H1 (cell line): Measurements from ENCODE around the gene ETV4. TPM values are rescaled to one million over a fixed set of nuclear protein-coding genes. Genes with fewer than 3 reads are reported as not detected.

ENCODE experiments used
- ASH2L ChIP-seq: fragments of 200-600, 300-600 bp; sonication (generic); IDR thresholded peaks from one replicate; pipeline ENCODE4 v1.7.1; 2017; ENCODE audit warnings: low read length
- SP2 ChIP-seq: IDR thresholded peaks from 2 replicates; pipeline ENCODE4 v1.6.1; 2012; ENCODE audit warnings: mild to moderate bottlenecking, low read length, inconsistent platforms
- polyA plus RNA-seq, 7 experiments: library from polyadenylated mRNA; depleted of rRNA in 3 of 7; stranded (reverse) in 5 of 7; unstranded in 2 of 7; fragments of >200 nt in 5 of 7; fragments of 200-250 nt in 2 of 7; gene quantifications; 1 replicate in 5 of 7; 2 replicates in 1 of 7; 4 replicates in 1 of 7; pipeline versions ENCODE4 v1.2.1 to v1.2.3, GENCODE V29; 2011 to 2013; ENCODE audit warnings: missing spikeins in 2 of 7, mixed read lengths in 2 of 7
- total RNA-seq: library from RNA; stranded (reverse); fragmentation: NEBNext Ultra II Directional; extraction: Animal tissue kit (Norgen Biotek cat#: 25700); gene quantifications from 2 replicates; pipeline ENCODE4 v1.2.1, GENCODE V29; 2021

Gene ETV4
- total and polyA plus RNA-seq, 2 of the 8 experiments (the other 6 are each of a cell fraction or from before 2014, with no cell fraction given), result 75.2 to 143 TPM

DNA sequence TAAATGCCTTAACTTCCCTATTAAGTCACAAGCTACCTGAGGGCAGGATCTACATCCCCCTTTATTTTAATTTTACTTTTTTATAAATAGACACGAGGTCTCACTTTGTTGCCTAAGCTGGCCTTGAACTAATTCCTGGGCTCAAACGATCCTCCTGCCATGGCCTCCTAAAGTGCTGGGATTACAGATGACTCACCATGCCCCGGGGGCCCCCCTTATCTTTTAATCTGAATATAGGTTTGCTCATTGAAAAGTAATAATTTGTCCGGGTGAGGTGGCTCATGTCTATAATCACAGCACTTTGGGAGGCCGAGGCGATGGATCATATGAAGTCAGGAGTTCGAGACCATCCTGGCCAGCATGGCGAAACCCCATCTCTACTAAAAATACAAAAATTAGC is 14.2 kb downstream of the ETV4 start (continued):
- TF ChIP-seq ASH2L (no peak), SP2 (no peak)
- TF ChIP-seq, all 59 proteins: peak for 0
